ENCODE measurements around the gene TMOD1. TPM values are rescaled to one million over a fixed set of nuclear protein-coding genes. Genes with fewer than 3 reads are reported as not detected.

Gene TMOD1
- total RNA-seq, 2 experiments from 2014 or later: 1.7 to 2.5 TPM

DNA sequence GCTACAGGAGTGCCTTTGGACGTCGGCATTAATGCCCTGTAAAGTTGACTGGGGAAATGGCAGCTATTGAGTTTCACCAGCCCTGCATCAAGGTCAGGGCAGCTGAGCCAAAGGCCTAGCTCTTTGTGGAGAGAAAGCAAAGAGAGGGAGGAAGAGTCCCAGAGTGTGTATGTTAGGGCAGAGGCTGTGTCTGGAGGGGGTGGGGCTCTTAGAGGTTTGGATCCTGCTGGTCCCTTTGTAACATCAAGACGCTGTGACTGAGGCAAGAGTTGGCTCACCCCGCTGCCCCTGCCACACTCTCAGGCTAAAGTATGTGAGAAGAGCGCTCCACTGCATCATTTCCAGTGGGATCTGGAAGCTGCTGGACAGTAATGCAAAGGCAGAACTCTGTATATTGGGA, 34.3 kb downstream of the TMOD1 start:
- peaks cover 5% of the 10 kb centered on the region for H3K27me3 Mint-ChIP-seq
- CTCF ChIA-PET: interaction anchor here (1.2 kb wide), 1 partner anchor 63 kb away, joined by 3 read pairs; no protein-coding TSS in a partner anchor
- no peak overlapping the region for H3K4me3 Mint-ChIP-seq
- H3K9me3 Mint-ChIP-seq: no peaks in the 10 kb centered on the region
- POLR2A ChIA-PET: no interaction called here
- H3K4me1 Mint-ChIP-seq (ENCODE audit: low read depth): no peaks in the 10 kb centered on the region
- H3K36me3 Mint-ChIP-seq: no peaks in the 10 kb centered on the region
- no peak overlapping the region for H3K27ac Mint-ChIP-seq
- intact Hi-C loops (cut with micrococcal nuclease): no loop called here
- no peak for DNase-seq

DNA sequence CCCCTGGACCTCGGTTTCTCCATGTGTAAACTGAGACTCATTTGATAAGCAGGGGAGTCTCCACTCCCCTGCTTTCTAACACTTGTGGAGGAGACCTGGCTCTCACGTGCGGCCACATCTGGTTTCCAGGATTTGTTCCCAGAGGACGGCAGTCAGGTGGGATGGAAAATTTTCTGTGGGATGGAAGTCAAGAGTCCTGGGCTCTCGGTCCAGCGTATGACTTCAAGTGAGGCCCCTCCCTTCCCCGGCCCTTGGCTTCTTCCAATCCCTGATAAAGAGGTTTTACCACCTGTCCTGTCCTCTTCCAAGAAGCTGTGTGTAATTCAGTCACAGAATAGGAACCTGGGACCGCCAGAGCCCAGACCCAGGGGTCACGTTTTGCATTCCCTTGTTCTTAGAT, 35.0 kb downstream of the TMOD1 start:
- Mint-ChIP-seq H3K4me1 (ENCODE audit: low read depth) (no peaks in the 10 kb centered on the region), H3K4me3 (no peak overlapping the region), H3K36me3 (no peaks in the 10 kb centered on the region), H3K9me3 (no peaks in the 10 kb centered on the region), H3K27me3 (peaks cover 5% of the 10 kb centered on the region), H3K27ac (no peak overlapping the region)
- ChIA-PET POLR2A (no interaction called here), CTCF (interaction anchor here (1.2 kb wide), 1 partner anchor 62 kb away, joined by 3 read pairs; no protein-coding TSS in a partner anchor)
- DNase-seq: no peak
- intact Hi-C loops (cut with micrococcal nuclease): no loop called here

DNA sequence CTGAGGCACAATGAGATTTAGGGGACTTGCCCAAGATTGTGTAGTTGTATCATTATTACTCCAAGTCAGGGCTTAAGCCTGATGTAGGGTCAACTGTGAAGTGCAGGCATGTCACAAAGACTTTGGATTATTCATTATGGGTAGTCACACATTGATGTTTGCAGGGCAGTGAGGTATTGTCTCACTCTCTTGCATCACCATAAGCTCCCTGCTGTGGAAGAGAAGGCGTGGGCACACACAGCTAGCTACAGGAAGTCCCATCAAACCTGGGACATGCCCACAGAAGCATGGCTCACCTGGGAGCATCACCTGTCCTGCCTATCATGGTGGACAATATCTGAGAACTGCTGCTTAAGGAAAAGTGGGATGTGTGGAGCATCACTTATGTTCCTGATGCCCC, 42.1 kb downstream of the TMOD1 start:
- no peak overlapping the region for H3K4me3 Mint-ChIP-seq
- ChIA-PET CTCF (no interaction called here), POLR2A (interaction anchor here (0.6 kb wide), 1 partner anchor 894 kb away, joined by 3 read pairs; no protein-coding TSS in a partner anchor)
- no peaks in the 10 kb centered on the region for H3K36me3 Mint-ChIP-seq
- intact Hi-C loops (cut with micrococcal nuclease): no loop called here
- no peaks in the 10 kb centered on the region for H3K4me1 Mint-ChIP-seq (ENCODE audit: low read depth)
- H3K9me3 Mint-ChIP-seq: no peaks in the 10 kb centered on the region
- no peak for DNase-seq
- H3K27me3 Mint-ChIP-seq: peaks cover 2% of the 10 kb centered on the region
- no peak overlapping the region for H3K27ac Mint-ChIP-seq

DNA sequence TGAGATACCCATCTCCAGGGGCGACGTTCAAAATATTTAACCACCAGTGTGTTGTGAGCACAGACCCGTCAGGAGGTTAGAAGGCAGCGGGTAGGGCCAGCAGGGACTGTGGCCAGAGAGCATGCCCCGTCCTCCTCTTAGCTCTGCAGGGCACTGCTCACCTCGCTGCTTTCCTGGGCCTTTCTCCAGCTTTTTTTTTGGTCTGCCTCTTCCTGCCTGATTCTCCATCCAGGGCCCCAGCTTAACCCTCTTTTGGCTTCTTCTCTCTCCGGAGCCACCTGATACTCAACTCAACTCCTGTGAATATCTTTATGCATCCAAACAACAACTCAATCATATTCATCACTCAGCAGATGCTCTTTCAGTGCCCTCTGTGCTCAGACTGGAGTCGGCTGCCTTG, 44.0 kb downstream of the TMOD1 start:
- H3K4me1 Mint-ChIP-seq (ENCODE audit: low read depth): no peaks in the 10 kb centered on the region
- no peak overlapping the region for H3K4me3 Mint-ChIP-seq
- no peaks in the 10 kb centered on the region for H3K36me3 Mint-ChIP-seq
- H3K9me3 Mint-ChIP-seq: no peaks in the 10 kb centered on the region
- ChIA-PET CTCF (no interaction called here), POLR2A (no interaction called here)
- intact Hi-C loops (cut with micrococcal nuclease): no loop called here
- H3K27me3 Mint-ChIP-seq: no peaks in the 10 kb centered on the region
- H3K27ac Mint-ChIP-seq: no peak overlapping the region
- no peak for DNase-seq

DNA sequence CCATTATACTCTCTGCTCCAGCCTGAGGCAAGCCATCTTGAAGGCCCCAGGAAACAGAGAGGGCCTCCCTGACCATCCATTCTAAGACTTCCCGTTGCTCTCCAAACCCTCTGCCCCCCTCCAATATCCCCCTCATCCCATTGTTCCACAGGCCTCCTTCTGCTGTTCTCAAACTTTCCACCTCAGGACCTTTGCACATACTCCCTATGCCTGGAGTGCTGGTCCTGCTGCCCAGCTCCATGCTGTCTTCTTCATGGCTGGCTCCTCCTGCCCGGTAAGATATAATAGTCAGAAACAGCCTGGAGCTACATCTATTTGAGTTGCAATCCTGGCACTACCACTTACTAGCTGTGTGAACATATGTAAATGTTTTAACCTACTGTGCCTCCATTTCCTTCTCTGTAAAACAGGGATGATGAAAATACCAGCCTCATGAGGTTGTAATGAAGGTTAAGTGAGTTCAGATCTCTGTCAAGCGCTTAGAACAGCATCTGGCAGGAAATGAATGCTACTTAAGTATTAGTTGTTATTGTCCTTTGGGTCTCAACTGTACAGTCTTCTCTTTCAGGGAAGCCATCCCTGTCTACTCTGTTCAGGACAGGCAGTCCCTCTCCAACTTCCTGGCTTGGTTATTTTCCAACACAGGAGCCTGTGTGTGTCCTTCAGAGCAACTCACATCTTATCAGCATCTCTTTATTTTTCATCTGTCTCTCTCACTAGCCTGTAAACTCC, 45.8 kb downstream of the TMOD1 start:
- Mint-ChIP-seq H3K4me1 (ENCODE audit: low read depth) (no peaks in the 10 kb centered on the region), H3K9me3 (no peaks in the 10 kb centered on the region), H3K27me3 (peaks cover 5% of the 10 kb centered on the region), H3K27ac (no peak overlapping the region), H3K4me3 (no peak overlapping the region), H3K36me3 (no peaks in the 10 kb centered on the region)
- DNase-seq: no peak
- ChIA-PET POLR2A (no interaction called here), CTCF (no interaction called here)
- intact Hi-C loops (cut with micrococcal nuclease): no loop called here

DNA sequence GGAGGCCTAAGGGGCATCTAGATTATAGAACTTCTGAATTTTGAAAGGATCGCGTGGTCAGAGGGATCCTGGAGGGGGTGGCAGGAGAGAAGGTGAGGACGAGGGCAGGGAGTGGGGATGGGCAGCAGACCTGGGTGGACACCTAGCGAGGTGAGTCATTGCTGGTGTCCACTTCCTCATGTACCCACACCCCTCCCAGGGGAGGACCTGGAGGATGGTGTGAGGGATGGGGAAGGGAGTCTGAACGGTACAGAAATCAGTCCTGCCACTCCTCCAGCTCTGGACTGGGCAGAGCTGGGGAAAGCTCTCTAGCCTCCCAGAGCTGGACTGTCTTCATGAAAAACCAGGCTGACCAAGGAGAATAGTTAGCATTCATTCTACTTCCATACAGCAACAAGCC, 46.9 kb downstream of the TMOD1 start:
- ChIA-PET POLR2A (no interaction called here), CTCF (no interaction called here)
- H3K4me3 Mint-ChIP-seq: no peak overlapping the region
- no peaks in the 10 kb centered on the region for H3K36me3 Mint-ChIP-seq
- H3K9me3 Mint-ChIP-seq: no peaks in the 10 kb centered on the region
- no peak for DNase-seq
- intact Hi-C loops (cut with micrococcal nuclease): no loop called here
- H3K27me3 Mint-ChIP-seq: peaks cover 11% of the 10 kb centered on the region
- H3K27ac Mint-ChIP-seq: no peak overlapping the region
- no peaks in the 10 kb centered on the region for H3K4me1 Mint-ChIP-seq (ENCODE audit: low read depth)

DNA sequence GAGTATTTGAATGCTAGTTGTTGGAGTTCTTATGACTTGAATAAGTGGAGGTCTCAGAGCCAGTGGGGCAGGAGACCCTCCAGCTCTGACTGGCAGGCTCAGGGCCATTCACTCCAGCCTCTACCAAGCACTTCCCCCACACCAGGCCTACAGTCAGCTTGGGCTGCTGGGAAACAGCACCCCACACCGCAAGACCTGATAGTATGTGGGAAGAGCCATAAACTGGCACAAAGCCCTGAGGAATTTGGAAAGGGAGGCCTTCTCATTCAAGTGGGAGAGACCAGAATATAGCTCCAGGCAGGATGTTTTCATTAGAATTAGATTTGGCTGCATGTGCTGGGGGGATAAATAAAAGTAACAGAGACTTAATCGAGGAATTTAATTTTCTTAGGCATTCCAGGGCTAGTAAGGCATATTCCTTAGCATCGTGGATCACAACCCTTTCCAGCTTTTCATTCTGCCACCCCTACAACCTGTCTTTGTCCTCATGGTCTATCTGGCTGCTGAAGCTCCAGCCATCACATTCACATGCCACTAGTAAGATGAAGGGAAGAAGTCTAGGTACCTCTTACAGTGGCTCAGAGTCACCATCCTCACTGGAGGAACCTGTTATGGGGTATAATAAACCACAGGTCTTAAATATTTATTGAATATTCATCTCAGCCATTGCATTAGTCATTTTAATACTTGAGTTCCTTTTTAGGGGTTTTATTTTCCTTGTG, 47.5 kb downstream of the TMOD1 start:
- Mint-ChIP-seq H3K36me3 (no peaks in the 10 kb centered on the region), H3K4me1 (ENCODE audit: low read depth) (no peaks in the 10 kb centered on the region)
- intact Hi-C loops (cut with micrococcal nuclease): no loop called here

DNA sequence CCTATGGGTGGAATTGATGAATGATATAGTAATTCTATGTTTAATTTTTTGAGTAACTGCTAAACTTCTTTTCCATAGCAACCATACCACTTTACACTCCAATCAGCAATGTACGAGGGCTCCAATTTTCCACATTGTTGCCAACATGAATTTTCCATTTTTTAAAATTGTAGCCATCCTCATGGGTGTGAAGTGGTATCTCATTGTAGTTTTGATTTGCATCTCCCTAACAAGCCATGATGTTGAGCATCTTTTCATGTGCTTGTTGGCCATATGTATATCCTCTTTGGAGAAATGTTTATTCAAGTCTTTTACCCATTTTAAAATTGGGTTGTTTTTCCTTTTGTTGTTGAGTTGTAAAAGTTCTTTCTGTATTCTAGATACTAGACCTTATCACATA, 48.9 kb downstream of the TMOD1 start:
- POLR2A ChIA-PET: no interaction called here
- no peaks in the 10 kb centered on the region for H3K9me3 Mint-ChIP-seq
- no peaks in the 10 kb centered on the region for H3K4me1 Mint-ChIP-seq (ENCODE audit: low read depth)
- no peak overlapping the region for H3K4me3 Mint-ChIP-seq
- intact Hi-C loops (cut with micrococcal nuclease): no loop called here
- H3K27me3 Mint-ChIP-seq: peaks cover 13% of the 10 kb centered on the region
- CTCF ChIA-PET: no interaction called here
- H3K36me3 Mint-ChIP-seq: no peaks in the 10 kb centered on the region
- no peak for DNase-seq
- no peak overlapping the region for H3K27ac Mint-ChIP-seq

More for the DNA sequence above, 47.5 kb downstream of the TMOD1 start:
- Mint-ChIP-seq H3K4me3 (no peak overlapping the region), H3K9me3 (no peaks in the 10 kb centered on the region), H3K27ac (no peak overlapping the region), H3K27me3 (peaks cover 13% of the 10 kb centered on the region)
- POLR2A ChIA-PET: no interaction called here
- no peak for DNase-seq
- CTCF ChIA-PET: no interaction called here

DNA sequence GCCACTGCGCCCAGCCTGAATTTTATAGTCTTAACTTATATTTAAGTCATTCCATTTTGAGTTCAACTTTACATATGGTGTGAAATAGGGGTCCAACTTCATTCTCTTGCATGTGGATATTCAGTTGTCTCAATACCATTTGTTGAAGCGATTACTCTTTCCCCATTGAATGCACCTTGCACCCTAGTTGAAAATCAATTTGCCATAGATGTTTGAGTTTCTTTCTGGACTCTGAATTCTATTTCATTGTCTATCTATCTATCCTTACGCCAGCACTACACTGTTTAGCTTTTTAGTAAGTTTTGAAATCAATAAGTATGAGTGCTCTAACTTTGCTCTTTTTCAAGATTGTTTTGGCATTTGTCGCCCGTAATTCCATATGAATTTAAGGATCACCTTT, 49.8 kb downstream of the TMOD1 start:
- Mint-ChIP-seq H3K4me3 (no peak overlapping the region), H3K36me3 (no peaks in the 10 kb centered on the region), H3K4me1 (ENCODE audit: low read depth) (no peaks in the 10 kb centered on the region), H3K27ac (no peak overlapping the region), H3K9me3 (no peaks in the 10 kb centered on the region), H3K27me3 (peaks cover 13% of the 10 kb centered on the region)
- intact Hi-C loops (cut with micrococcal nuclease): no loop called here
- ChIA-PET POLR2A (no interaction called here), CTCF (no interaction called here)
- no peak for DNase-seq

DNA sequence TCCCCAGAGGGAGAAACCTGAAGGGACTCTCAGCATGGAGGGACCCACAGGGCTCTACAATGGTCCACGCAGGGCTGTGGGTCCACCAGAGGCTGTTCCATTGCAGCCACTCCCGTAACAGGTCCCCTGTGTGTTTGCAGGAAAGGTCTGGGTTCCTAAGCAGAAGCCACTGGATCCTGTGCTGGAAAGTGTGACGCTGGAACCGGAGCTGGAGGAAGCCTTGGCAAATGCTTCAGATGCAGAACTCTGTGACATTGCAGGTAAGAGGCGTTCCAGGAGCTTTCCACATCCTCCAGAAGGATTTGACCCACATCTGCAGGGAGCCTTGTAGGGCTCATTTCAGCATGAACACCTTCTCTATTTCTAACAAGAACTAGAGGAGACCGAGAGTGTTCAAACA, 51.7 kb downstream of the TMOD1 start:
- intact Hi-C loops (cut with micrococcal nuclease): no loop called here
- no peak overlapping the region for H3K27ac Mint-ChIP-seq
- POLR2A ChIA-PET: no interaction called here
- DNase-seq: no peak
- CTCF ChIA-PET: no interaction called here
- peaks cover 17% of the 10 kb centered on the region for H3K27me3 Mint-ChIP-seq
- H3K36me3 Mint-ChIP-seq: no peaks in the 10 kb centered on the region
- no peaks in the 10 kb centered on the region for H3K4me1 Mint-ChIP-seq (ENCODE audit: low read depth)
- H3K4me3 Mint-ChIP-seq: no peak overlapping the region
- H3K9me3 Mint-ChIP-seq: no peaks in the 10 kb centered on the region

DNA sequence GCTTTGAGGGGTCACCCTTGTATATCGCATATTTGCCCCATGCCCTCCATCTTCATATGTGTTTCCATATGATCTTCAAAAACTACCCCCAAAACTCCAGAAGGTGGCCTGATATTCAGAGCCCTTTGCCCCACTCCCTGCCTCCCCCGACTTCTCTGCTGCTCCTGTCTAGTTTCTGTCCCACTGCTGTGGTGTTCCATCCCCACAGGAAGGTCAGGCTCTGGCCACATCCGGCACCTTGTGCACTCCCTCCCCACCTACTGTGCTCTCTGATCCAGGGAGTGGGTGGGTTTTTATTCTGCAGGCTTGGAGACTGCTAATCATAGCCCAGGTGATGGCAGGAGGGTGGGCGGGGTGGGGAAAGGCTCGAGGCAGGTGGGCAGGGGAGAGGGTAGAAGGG, 52.4 kb downstream of the TMOD1 start:
- H3K27me3 Mint-ChIP-seq: peaks cover 17% of the 10 kb centered on the region
- intact Hi-C loops (cut with micrococcal nuclease): no loop called here
- no peak overlapping the region for H3K4me3 Mint-ChIP-seq
- no peak overlapping the region for H3K27ac Mint-ChIP-seq
- H3K9me3 Mint-ChIP-seq: no peaks in the 10 kb centered on the region
- CTCF ChIA-PET: no interaction called here
- peaks cover 4% of the 10 kb centered on the region for H3K4me1 Mint-ChIP-seq (ENCODE audit: low read depth)
- no peaks in the 10 kb centered on the region for H3K36me3 Mint-ChIP-seq
- DNase-seq: no peak
- POLR2A ChIA-PET: no interaction called here

DNA sequence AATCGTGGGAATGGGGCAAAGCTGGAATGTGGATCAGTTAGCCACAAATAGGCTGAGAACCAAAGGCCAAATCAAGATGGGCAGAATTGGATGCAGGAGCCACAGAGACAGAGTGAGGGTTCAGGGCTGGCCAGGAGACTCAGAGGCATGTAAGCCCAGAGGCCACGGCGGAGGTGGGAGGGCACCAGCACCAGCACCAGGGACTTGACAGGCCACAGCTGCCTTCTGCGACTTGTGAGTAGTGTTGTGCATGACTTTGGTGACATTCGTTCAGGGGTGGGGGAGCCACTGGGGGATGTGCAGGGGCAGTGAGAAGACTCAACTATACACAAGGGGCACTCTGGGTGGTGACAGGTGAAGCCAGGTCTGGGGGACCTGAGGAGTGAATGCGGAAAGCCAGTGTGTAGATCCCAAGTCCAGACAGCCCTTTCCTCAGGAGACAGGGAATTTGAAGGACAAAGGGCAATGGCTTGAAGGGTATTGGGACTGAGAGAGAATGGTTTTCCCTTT, 53.2 kb downstream of the TMOD1 start:
- ChIA-PET POLR2A (no interaction called here), CTCF (interaction anchor here (1.6 kb wide), 1 partner anchor 60 kb away, joined by 3 read pairs; no protein-coding TSS in a partner anchor)
- Mint-ChIP-seq H3K4me3 (no peak overlapping the region), H3K27me3 (peaks cover 17% of the 10 kb centered on the region), H3K27ac (no peak overlapping the region), H3K36me3 (no peaks in the 10 kb centered on the region), H3K4me1 (ENCODE audit: low read depth) (peaks cover 9% of the 10 kb centered on the region), H3K9me3 (no peaks in the 10 kb centered on the region)
- no peak for DNase-seq
- intact Hi-C loops (cut with micrococcal nuclease): no loop called here

DNA sequence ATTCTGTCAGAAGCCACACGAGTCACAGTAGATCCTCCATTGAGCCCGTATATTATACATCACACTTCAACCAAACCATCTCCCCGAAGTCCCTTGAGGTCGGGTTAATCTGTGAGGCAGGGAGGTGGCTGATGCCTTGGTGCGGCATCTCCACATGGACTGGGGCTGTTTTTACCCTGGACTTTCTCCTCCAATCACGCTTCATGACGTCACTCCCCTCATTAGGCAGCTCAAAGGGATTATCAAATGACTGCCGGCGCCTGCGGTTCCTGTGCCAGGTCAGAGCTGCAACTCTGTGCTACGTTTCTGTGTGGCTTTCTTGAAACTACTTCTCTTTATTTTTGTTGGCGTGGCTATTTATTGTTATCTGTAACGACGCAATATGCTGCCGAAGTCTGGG, 53.7 kb downstream of the TMOD1 start:
- no peaks in the 10 kb centered on the region for H3K9me3 Mint-ChIP-seq
- H3K4me3 Mint-ChIP-seq: no peak overlapping the region
- CTCF ChIA-PET: interaction anchor here (1.6 kb wide), 1 partner anchor 60 kb away, joined by 3 read pairs; no protein-coding TSS in a partner anchor
- DNase-seq: no peak
- peaks cover 12% of the 10 kb centered on the region for H3K4me1 Mint-ChIP-seq (ENCODE audit: low read depth)
- POLR2A ChIA-PET: no interaction called here
- intact Hi-C loops (cut with micrococcal nuclease): no loop called here
- H3K36me3 Mint-ChIP-seq: no peaks in the 10 kb centered on the region
- H3K27ac Mint-ChIP-seq: no peak overlapping the region
- H3K27me3 Mint-ChIP-seq: peaks cover 22% of the 10 kb centered on the region

Data from activated CD4-positive, alpha-beta memory T cell treated with anti-CD3 and anti-CD28 coated beads for 36 hours (primary cell).